ENCODE measurements around the gene SH2D5.

Gene SH2D5

GRCh38 chr1:20732588-20733359, at the start of gene SH2D5:
Gene SH2D5 (minus strand): TSS chr1:20732703. CDS start chr1:20728044, 4,659 bp downstream.
- DNase-seq, result no peak

- no peak for DNase-seq
Measured at GRCh38 chr1:20775700-20776099, 43.2 kb upstream of the SH2D5 start.

- DNase-seq, result no peak
Measured at GRCh38 chr1:20771780-20772179, 39.3 kb upstream of the SH2D5 start.

- no peak for DNase-seq
Measured at GRCh38 chr1:20770314-20771087, 38.0 kb upstream of the SH2D5 start.

GRCh38 chr1:20767271-20767670, 34.8 kb upstream of the SH2D5 start:
- DNase-seq, result no peak

- no peak for DNase-seq
Measured at GRCh38 chr1:20763417-20763816, 30.9 kb upstream of the SH2D5 start.

GRCh38 chr1:20760322-20760721, 27.8 kb upstream of the SH2D5 start:
- no peak for DNase-seq

- DNase-seq, result no peak
Measured at GRCh38 chr1:20753589-20753988, 21.1 kb upstream of the SH2D5 start.

GRCh38 chr1:20751462-20751990, 19.0 kb upstream of the SH2D5 start:
- DNase-seq, result no peak

- no peak for DNase-seq
Measured at GRCh38 chr1:20742671-20743070, 10.2 kb upstream of the SH2D5 start.

GRCh38 chr1:20740781-20741180, 8.3 kb upstream of the SH2D5 start:
- DNase-seq, result no peak

GRCh38 chr1:20739225-20739624, 6.7 kb upstream of the SH2D5 start:
- no peak for DNase-seq

- no peak for DNase-seq
Measured at GRCh38 chr1:20735581-20736111, 3.1 kb upstream of the SH2D5 start.

GRCh38 chr1:20733360-20733975, 965 bp upstream of the SH2D5 start:
- no peak for DNase-seq

GRCh38 chr1:20732071-20732587, 374 bp downstream of the SH2D5 start:
- DNase-seq, result no peak

GRCh38 chr1:20731057-20731991, 1.2 kb downstream of the SH2D5 start:
- DNase-seq, result no peak

GRCh38 chr1:20730690-20731056, 1.8 kb downstream of the SH2D5 start:
- no peak for DNase-seq

- no peak for DNase-seq
Measured at GRCh38 chr1:20729990-20730689, 2.4 kb downstream of the SH2D5 start.

- no peak for DNase-seq
Measured at GRCh38 chr1:20729155-20729931, 3.2 kb downstream of the SH2D5 start.

- no peak for DNase-seq
Measured at GRCh38 chr1:20728371-20729154, 3.9 kb downstream of the SH2D5 start.
